Measurements from ENCODE around the gene ISM2. TPM values are rescaled to one million over a fixed set of nuclear protein-coding genes. Genes with fewer than 3 reads are reported as not detected.

ISM2 gene
- total and polyA plus RNA-seq, 11 donors, result 1.3 TPM; not detected in 10

GRCh38 chr14:77458249-77458950 lies 40.2 kb downstream of the ISM2 start:
- no peaks in the 10 kb centered on the region for H3K27me3 ChIP-seq
- 1 to 2% (median 1%) methylated on average over 28 to 29 of the region's 29 CpGs for WGBS, 4 donors
- peak in 4 of 5 donors; percentile 24 to 63 (median 44) for DNase-seq
- peaks cover 0 to 47% (median 40%) of the 10 kb centered on the region in 9 donors for H3K36me3 ChIP-seq
- peak overlapping the region; percentile 70 to 98 (median 92) for H3K4me3 ChIP-seq
- ATAC-seq, result peak in 3 of 4 donors; percentile 24 to 38 (median 37)
- intact Hi-C loops (cut with DNase I), result loop anchor here in 9 of 10 donors (2.0 to 10.0 kb wide), 10 partner anchors 81 to 249 kb away; partner anchors contain the start of genes SAMD15 (in 5 of the 9), TMED8 (in 5 of the 9), ALKBH1 (in 4 of the 9) and GSTZ1 (in 4 of the 9)
- H3K9me3 ChIP-seq, result no peaks in the 10 kb centered on the region
- H3K4me1 ChIP-seq, result peaks cover 2 to 30% (median 21%) of the 10 kb centered on the region in 12 donors
- H3K27ac ChIP-seq, result peak overlapping the region; percentile 87 to 97 (median 95)
- TF ChIP-seq POLR2A (IDR thresholded peaks at IDR 0.05) (no peak), CTCF (IDR thresholded peaks at IDR 0.05) (no peak)

GRCh38 chr14:77457522-77458248 lies 40.9 kb downstream of the ISM2 start, which contains the start of the genes AHSA1 and VIPAS39:
Gene AHSA1 (plus strand): TSS chr14:77458093. CDS start chr14:77458190, 97 bp downstream.
Gene VIPAS39 (minus strand): TSS chr14:77457601. CDS start chr14:77454102, 3,499 bp downstream.
- intact Hi-C loops (cut with DNase I), result loop anchor here in 9 of 10 donors (1.0 to 10.0 kb wide), 12 partner anchors 80 to 250 kb away; partner anchors contain the start of genes GSTZ1 (in 6 of the 9), POMT2 (in 5 of the 9), SAMD15 (in 5 of the 9) and TMED8 (in 5 of the 9)
- Histone ChIP-seq H3K27me3 (no peaks in the 10 kb centered on the region), H3K4me1 (peaks cover 2 to 30% (median 21%) of the 10 kb centered on the region in 12 donors), H3K27ac (peak within 1 kb of the TSS; percentile 87 to 97 (median 95)), H3K4me3 (peak within 1 kb of the TSS; percentile 70 to 98 (median 92)), H3K9me3 (no peaks in the 10 kb centered on the region), H3K36me3 (peaks cover 0 to 47% (median 40%) of the 10 kb centered on the region in 9 donors)
- ATAC-seq, result peak; percentile 98 to 99 (median 98)
- peak; percentile 93 to 97 (median 97) for DNase-seq
- no peak for TF ChIP-seq CTCF (IDR thresholded peaks at IDR 0.05)
- peak in 1 of 2 donors; percentile 71 for TF ChIP-seq POLR2A (IDR thresholded peaks at IDR 0.05)
- 0 to 1% (median 0%) methylated on average over 50 of the region's 50 CpGs for WGBS, 4 donors

- H3K4me3 ChIP-seq, result peak overlapping the region; percentile 40 to 98 (median 92)
- peak in 1 of 4 donors; percentile 4 for ATAC-seq
- peaks cover 0 to 47% (median 40%) of the 10 kb centered on the region in 9 donors for H3K36me3 ChIP-seq
- intact Hi-C loops (cut with DNase I), result loop anchor here in 9 of 10 donors (1.0 to 10.0 kb wide), 10 partner anchors 80 to 250 kb away; partner anchors contain the start of genes GSTZ1 (in 6 of the 9), POMT2 (in 5 of the 9), ALKBH1 (in 4 of the 9) and SLIRP (in 4 of the 9)
- DNase-seq, result no peak
- WGBS, 4 donors, result 0 to 1% (median 0%) methylated on average over 14 to 18 of the region's 18 CpGs
- no peaks in the 10 kb centered on the region for H3K9me3 ChIP-seq
- H3K27ac ChIP-seq, result peak overlapping the region in 11 of 12 donors; percentile 68 to 97 (median 94)
- TF ChIP-seq POLR2A (IDR thresholded peaks at IDR 0.05), result peak in 1 of 2 donors; percentile 83
- no peak for TF ChIP-seq CTCF (IDR thresholded peaks at IDR 0.05)
- peaks cover 2 to 30% (median 21%) of the 10 kb centered on the region in 12 donors for H3K4me1 ChIP-seq
- no peaks in the 10 kb centered on the region for H3K27me3 ChIP-seq
Measured at GRCh38 chr14:77457115-77457521, 41.5 kb downstream of the ISM2 start.
